COLO668 (cell line): ENCODE measurements around the gene MYBBP1A.

Experiments
- DNase-seq: peaks from one replicate; lab custom pipeline; 2025; ENCODE audit not compliant: unreplicated experiment; lab: John Stamatoyannopoulos, UW

The MYBBP1A gene

GRCh38 chr17:4537451-4538235 lies 17.5 kb downstream of the MYBBP1A start:
- DNase-seq = no peak

- DNase-seq = no peak
These were observed 18.3 kb downstream of the MYBBP1A start for GRCh38 chr17:4536742-4537411.

GRCh38 chr17:4536259-4536741 lies 18.9 kb downstream of the MYBBP1A start:
- no peak for DNase-seq

- no peak for DNase-seq
These were observed 19.4 kb downstream of the MYBBP1A start for GRCh38 chr17:4535667-4536258.

GRCh38 chr17:4534928-4535666 lies 20.1 kb downstream of the MYBBP1A start:
- no peak for DNase-seq

- no peak for DNase-seq
These were observed 20.7 kb downstream of the MYBBP1A start for GRCh38 chr17:4534515-4534914.

- DNase-seq = no peak
These were observed 21.4 kb downstream of the MYBBP1A start for GRCh38 chr17:4533523-4534504.

GRCh38 chr17:4532860-4533522 lies 22.2 kb downstream of the MYBBP1A start:
- no peak for DNase-seq

GRCh38 chr17:4531988-4532736 lies 23.0 kb downstream of the MYBBP1A start:
- no peak for DNase-seq

GRCh38 chr17:4530799-4531730 lies 24.1 kb downstream of the MYBBP1A start:
- DNase-seq = no peak

- DNase-seq = no peak
These were observed 25.5 kb downstream of the MYBBP1A start for GRCh38 chr17:4529533-4530152.

GRCh38 chr17:4527566-4528125 lies 27.5 kb downstream of the MYBBP1A start:
- no peak for DNase-seq

GRCh38 chr17:4527134-4527533 lies 28.1 kb downstream of the MYBBP1A start:
- DNase-seq = no peak

GRCh38 chr17:4525691-4526397 lies 29.3 kb downstream of the MYBBP1A start:
- no peak for DNase-seq

GRCh38 chr17:4523946-4524345 lies 31.2 kb downstream of the MYBBP1A start:
- no peak for DNase-seq

GRCh38 chr17:4522661-4523060 lies 32.5 kb downstream of the MYBBP1A start:
- no peak for DNase-seq
